Activated CD4-positive, alpha-beta T cell treated with anti-CD3 and anti-CD28 coated beads, Interleukin-2, Interleukin-6, amounts not matched to agents 100 ng/mL and 50 ng/mL, durations not matched to agents 16 hours and 8 hours (primary cell): ENCODE data around the gene KRTAP10-4.
"Not testable (repeated sequence)": the region's sequence is repeated elsewhere in the genome, so short reads cannot be mapped to it uniquely, and the experiment has no call there.

Experiments
- DNase-seq: peaks from one replicate; pipeline ENCODE4 v3.0.0-alpha.2; 2020

The KRTAP10-4 gene

GRCh38 chr21:44600118-44600978, 26.8 kb downstream of the KRTAP10-4 start, which contains the start of gene KRTAP10-7:
Gene KRTAP10-7, plus strand, starts transcription at chr21:44600597. Its CDS starts 25 bp downstream, at chr21:44600622.
- DNase-seq = not testable (repeated sequence)

GRCh38 chr21:44601091-44601490, 27.6 kb downstream of the KRTAP10-4 start:
- DNase-seq = not testable (repeated sequence)

- DNase-seq = no peak
These were observed 28.3 kb downstream of the KRTAP10-4 start for GRCh38 chr21:44601596-44602462.

- no peak for DNase-seq
These were observed 28.9 kb downstream of the KRTAP10-4 start for GRCh38 chr21:44602463-44602850.

GRCh38 chr21:44603109-44603875, 29.8 kb downstream of the KRTAP10-4 start:
- no peak for DNase-seq

- DNase-seq = no peak
These were observed 30.4 kb downstream of the KRTAP10-4 start for GRCh38 chr21:44603911-44604310.

- no peak for DNase-seq
These were observed 33.0 kb downstream of the KRTAP10-4 start for GRCh38 chr21:44606495-44606894.

GRCh38 chr21:44609193-44609592, 35.7 kb downstream of the KRTAP10-4 start:
- no peak for DNase-seq

GRCh38 chr21:44610157-44610843, 36.8 kb downstream of the KRTAP10-4 start:
- DNase-seq = not testable (repeated sequence)

- DNase-seq = no peak
These were observed 38.0 kb downstream of the KRTAP10-4 start for GRCh38 chr21:44611551-44611950.

- no peak for DNase-seq
These were observed 38.5 kb downstream of the KRTAP10-4 start, which contains the start of gene KRTAP10-8 for GRCh38 chr21:44612029-44612486. Gene KRTAP10-8, plus strand, starts transcription at chr21:44612079. Its CDS starts 22 bp downstream, at chr21:44612101.

GRCh38 chr21:44612669-44613229, 39.2 kb downstream of the KRTAP10-4 start:
- DNase-seq = no peak

GRCh38 chr21:44613386-44614155, 40.0 kb downstream of the KRTAP10-4 start:
- no peak for DNase-seq

- no peak for DNase-seq
These were observed 40.7 kb downstream of the KRTAP10-4 start for GRCh38 chr21:44614161-44614631.

GRCh38 chr21:44614961-44615391, 41.4 kb downstream of the KRTAP10-4 start:
- DNase-seq = no peak

GRCh38 chr21:44615466-44615865, 41.9 kb downstream of the KRTAP10-4 start:
- DNase-seq = no peak

GRCh38 chr21:44615911-44616590, 42.5 kb downstream of the KRTAP10-4 start:
- DNase-seq = no peak

GRCh38 chr21:44616591-44616926, 43.0 kb downstream of the KRTAP10-4 start:
- DNase-seq = no peak

GRCh38 chr21:44617071-44617501, 43.6 kb downstream of the KRTAP10-4 start:
- no peak for DNase-seq

- peak; percentile 4 for DNase-seq
These were observed 45.0 kb downstream of the KRTAP10-4 start for GRCh38 chr21:44618504-44618903.
